GM23338 (cell line): Measurements from ENCODE around the gene FAM3D. TPM values are rescaled to one million over a fixed set of nuclear protein-coding genes. Genes with fewer than 3 reads are reported as not detected.
A peak's percentile ranks its signal among the peaks of the same experiment; 100 is the strongest.

Experiments used
- ATAC-seq: fragments of 200-7000 bp; cut with Tn5 transposase; 3 replicates; pipeline ENCODE4 v1.9.1; 2020
- DNase-seq: peaks from one replicate; pipeline ENCODE4 v3.0.0-alpha.2; 2015; ENCODE audit warnings: low spot score
- H2AFZ ChIP-seq: fragments of 200-600 bp; sonication (generic); 2 replicates; pipeline ENCODE4 v1.8.0; 2016; ENCODE audit warnings: antibody characterized with exemption, mild to moderate bottlenecking, moderate library complexity
- H3F3A ChIP-seq: fragments of 200-600 bp; sonication (generic); replicated peaks from 2 replicates; pipeline ENCODE4 v1.8.0; 2017; ENCODE audit warnings: antibody characterized with exemption, mixed run types, low read depth
- H3K27ac ChIP-seq: fragments of 200-600 bp; sonication (generic); 2 replicates; pipeline ENCODE4 v1.6.1; 2016; ENCODE audit warnings: low read depth
- H3K27me3 ChIP-seq: fragments of 200-600 bp; sonication (generic); 2 replicates; pipeline ENCODE4 v1.8.0; 2016; ENCODE audit warnings: mild to moderate bottlenecking, mixed run types, moderate library complexity; ENCODE audit not compliant: insufficient read depth
- H3K36me3 ChIP-seq: fragments of 200-600 bp; sonication (generic); 2 replicates; pipeline ENCODE4 v1.8.0; 2016; ENCODE audit warnings: mild to moderate bottlenecking; ENCODE audit not compliant: insufficient read depth
- H3K4me1 ChIP-seq: fragments of 200-600 bp; sonication (generic); 2 replicates; pipeline ENCODE4 v1.8.0; 2016; ENCODE audit warnings: mild to moderate bottlenecking, moderate library complexity; ENCODE audit not compliant: insufficient read depth
- H3K4me2 ChIP-seq: fragments of 200-600 bp; sonication (generic); 2 replicates; pipeline ENCODE4 v1.7.1; 2017; ENCODE audit warnings: mixed run types
- H3K4me3 ChIP-seq: fragments of 200-600 bp; sonication (generic); 2 replicates; pipeline ENCODE4 v1.6.1; 2016; ENCODE audit warnings: mixed run types
- H3K79me2 ChIP-seq: fragments of 200-600 bp; sonication (generic); replicated peaks from 2 replicates; pipeline ENCODE4 v1.8.0; 2017; ENCODE audit warnings: mild to moderate bottlenecking; ENCODE audit not compliant: insufficient read depth
- H3K9me2 ChIP-seq: fragments of 200-600 bp; sonication (generic); 2 replicates; pipeline ENCODE4 v1.8.0; 2017; ENCODE audit not compliant: insufficient read depth
- H4K20me1 ChIP-seq: fragments of 200-600 bp; sonication (generic); replicated peaks from 2 replicates; pipeline ENCODE4 v1.8.0; 2017; ENCODE audit warnings: mild to moderate bottlenecking; ENCODE audit not compliant: insufficient read depth
- H3K27ac Mint-ChIP-seq: 2 replicates; pipeline ENCODE4 v1.8.0; 2020; ENCODE audit warnings: inconsistent platforms, mild to moderate bottlenecking, moderate library complexity, mixed read lengths
- H3K27me3 Mint-ChIP-seq: 3 replicates; pipeline ENCODE4 v1.8.0; 2022; ENCODE audit warnings: low read depth, mild to moderate bottlenecking, moderate library complexity, mixed read lengths, inconsistent platforms; ENCODE audit not compliant: insufficient read depth, poor library complexity
- H3K36me3 Mint-ChIP-seq: 3 replicates; pipeline ENCODE4 v1.8.0; 2021; ENCODE audit warnings: low read depth, mild to moderate bottlenecking, inconsistent platforms, moderate library complexity, mixed read lengths
- H3K4me1 Mint-ChIP-seq: 3 replicates; pipeline ENCODE4 v1.8.0; 2020; ENCODE audit warnings: mild to moderate bottlenecking, inconsistent platforms, mixed read lengths
- H3K4me3 Mint-ChIP-seq: 3 replicates; pipeline ENCODE4 v1.8.0; 2021; ENCODE audit warnings: moderate library complexity, mild to moderate bottlenecking, inconsistent platforms, mixed read lengths
- H3K9me3 Mint-ChIP-seq: 3 replicates; pipeline ENCODE4 v1.8.0; 2020; ENCODE audit warnings: moderate library complexity, mild to moderate bottlenecking, inconsistent platforms, mixed read lengths
- CREB1 ChIP-seq: fragments of 250-450 bp; sonication (Bioruptor Pico); IDR thresholded peaks from 2 replicates; pipeline ENCODE4 v1.5.0; 2020; ENCODE audit warnings: low read depth, mild to moderate bottlenecking, moderate library complexity
- CTCF ChIP-seq, 2 experiments: fragments of 200-600 bp in 1 of 2; sonication (generic) in 1 of 2; conservative IDR thresholded peaks; 2 replicates each; pipeline versions ENCODE4 v1.5.1 to v1.6.1; 2016 to 2017; ENCODE audit warnings: antibody characterized with exemption in 2 of 2, low read depth in 2 of 2, mild to moderate bottlenecking in 2 of 2, moderate library complexity in 1 of 2
- ETS1 ChIP-seq: IDR thresholded peaks from 2 replicates; pipeline ENCODE4 v1.6.1; 2016; ENCODE audit warnings: antibody characterized with exemption
- EZH2 ChIP-seq: fragments of 200-600 bp; sonication (generic); IDR thresholded peaks from one replicate; pipeline ENCODE4 v1.8.0; 2017; ENCODE audit warnings: antibody characterized with exemption, mild to moderate bottlenecking, low read depth; ENCODE audit not compliant: unreplicated experiment
- JUNB ChIP-seq: IDR thresholded peaks from one replicate; pipeline ENCODE4 v1.6.1; 2016; ENCODE audit warnings: antibody characterized with exemption; ENCODE audit not compliant: unreplicated experiment
- NANOG ChIP-seq: IDR thresholded peaks from 2 replicates; pipeline ENCODE4 v1.6.1; 2016; ENCODE audit warnings: antibody characterized with exemption, borderline replicate concordance
- POLR2AphosphoS5 ChIP-seq: IDR thresholded peaks from 2 replicates; pipeline ENCODE4 v1.6.1; 2016; ENCODE audit warnings: antibody characterized with exemption, low read depth
- STAT1 ChIP-seq: IDR thresholded peaks from one replicate; pipeline ENCODE4 v1.6.1; 2016; ENCODE audit warnings: antibody characterized with exemption; ENCODE audit not compliant: unreplicated experiment
- ZNF114 ChIP-seq: fragments of 250-450 bp; sonication (Bioruptor Pico); IDR thresholded peaks from 2 replicates; pipeline ENCODE4 v1.5.0; 2020; ENCODE audit warnings: mild to moderate bottlenecking, moderate library complexity
- ZNF331 ChIP-seq: fragments of 250-450 bp; sonication (Bioruptor Pico); IDR thresholded peaks from 2 replicates; pipeline ENCODE4 v1.5.0; 2020; ENCODE audit warnings: low read depth, mild to moderate bottlenecking, moderate library complexity
- polyA plus RNA-seq: library from polyadenylated mRNA; unstranded; fragments of >200 nt; fragmentation: Nextera tagmentation; extraction: Ambion mirVana; gene quantifications from 2 replicates; pipeline ENCODE4 v1.2.1, GENCODE V29; 2016
- total RNA-seq: library from RNA; depleted of rRNA; stranded (reverse); fragments of >200 nt; shearing (Covaris generic); gene quantifications from 2 replicates; pipeline ENCODE4 v1.2.3, GENCODE V29; 2014
- TF ChIP-seq, protein P1 (sequence below): fragments of 250-450 bp; sonication (Bioruptor Pico); IDR thresholded peaks from 2 replicates; pipeline ENCODE4 v1.5.0; 2020; ENCODE audit warnings: mild to moderate bottlenecking, moderate library complexity

FAM3D gene
- total and polyA plus RNA-seq, 2 experiments from 2014 or later, result 0.26 TPM; not detected in 1

- no peak overlapping the region for H2AFZ ChIP-seq
- no peaks in the 10 kb centered on the region for H3K79me2 ChIP-seq
- no peaks in the 10 kb centered on the region for H3K4me1 ChIP-seq
- Mint-ChIP-seq H3K27me3 (peaks cover 68% of the 10 kb centered on the region), H3K9me3 (no peaks in the 10 kb centered on the region; the same call in 2 of the 3 replicates), H3K36me3 (no peaks in the 10 kb centered on the region), H3K27ac (no peak overlapping the region), H3K4me3 (no peak overlapping the region), H3K4me1 (peaks cover 12% of the 10 kb centered on the region; the same call in 2 of the 3 replicates)
- H3K4me2 ChIP-seq, result no peak overlapping the region
- H3K9me2 ChIP-seq, result no peaks in the 10 kb centered on the region
- no peak overlapping the region for H3K4me3 ChIP-seq
- DNase-seq (peak; percentile 30), ATAC-seq (peak; percentile 51)
- no peaks in the 10 kb centered on the region for H3F3A ChIP-seq
- no peaks in the 10 kb centered on the region for H4K20me1 ChIP-seq
- H3K27ac ChIP-seq, result no peak overlapping the region
- H3K36me3 ChIP-seq, result no peaks in the 10 kb centered on the region
- no peak for TF ChIP-seq STAT1
- TF ChIP-seq JUNB, result no peak
- TF ChIP-seq CREB1 (CRISPR knock-in tag), result no peak
- TF ChIP-seq ZNF114 (CRISPR knock-in tag), result no peak
- no peak for TF ChIP-seq NANOG
- TF ChIP-seq ETS1, result no peak
- TF ChIP-seq CTCF (conservative IDR thresholded peaks at IDR 0.05; ENCODE audit: low read depth in 2 of 2), result no peak
- no peak for TF ChIP-seq ZNF331 (CRISPR knock-in tag)
- no peak for TF ChIP-seq EZH2
- no peak for TF ChIP-seq POLR2AphosphoS5
- TF ChIP-seq, protein P1, sequence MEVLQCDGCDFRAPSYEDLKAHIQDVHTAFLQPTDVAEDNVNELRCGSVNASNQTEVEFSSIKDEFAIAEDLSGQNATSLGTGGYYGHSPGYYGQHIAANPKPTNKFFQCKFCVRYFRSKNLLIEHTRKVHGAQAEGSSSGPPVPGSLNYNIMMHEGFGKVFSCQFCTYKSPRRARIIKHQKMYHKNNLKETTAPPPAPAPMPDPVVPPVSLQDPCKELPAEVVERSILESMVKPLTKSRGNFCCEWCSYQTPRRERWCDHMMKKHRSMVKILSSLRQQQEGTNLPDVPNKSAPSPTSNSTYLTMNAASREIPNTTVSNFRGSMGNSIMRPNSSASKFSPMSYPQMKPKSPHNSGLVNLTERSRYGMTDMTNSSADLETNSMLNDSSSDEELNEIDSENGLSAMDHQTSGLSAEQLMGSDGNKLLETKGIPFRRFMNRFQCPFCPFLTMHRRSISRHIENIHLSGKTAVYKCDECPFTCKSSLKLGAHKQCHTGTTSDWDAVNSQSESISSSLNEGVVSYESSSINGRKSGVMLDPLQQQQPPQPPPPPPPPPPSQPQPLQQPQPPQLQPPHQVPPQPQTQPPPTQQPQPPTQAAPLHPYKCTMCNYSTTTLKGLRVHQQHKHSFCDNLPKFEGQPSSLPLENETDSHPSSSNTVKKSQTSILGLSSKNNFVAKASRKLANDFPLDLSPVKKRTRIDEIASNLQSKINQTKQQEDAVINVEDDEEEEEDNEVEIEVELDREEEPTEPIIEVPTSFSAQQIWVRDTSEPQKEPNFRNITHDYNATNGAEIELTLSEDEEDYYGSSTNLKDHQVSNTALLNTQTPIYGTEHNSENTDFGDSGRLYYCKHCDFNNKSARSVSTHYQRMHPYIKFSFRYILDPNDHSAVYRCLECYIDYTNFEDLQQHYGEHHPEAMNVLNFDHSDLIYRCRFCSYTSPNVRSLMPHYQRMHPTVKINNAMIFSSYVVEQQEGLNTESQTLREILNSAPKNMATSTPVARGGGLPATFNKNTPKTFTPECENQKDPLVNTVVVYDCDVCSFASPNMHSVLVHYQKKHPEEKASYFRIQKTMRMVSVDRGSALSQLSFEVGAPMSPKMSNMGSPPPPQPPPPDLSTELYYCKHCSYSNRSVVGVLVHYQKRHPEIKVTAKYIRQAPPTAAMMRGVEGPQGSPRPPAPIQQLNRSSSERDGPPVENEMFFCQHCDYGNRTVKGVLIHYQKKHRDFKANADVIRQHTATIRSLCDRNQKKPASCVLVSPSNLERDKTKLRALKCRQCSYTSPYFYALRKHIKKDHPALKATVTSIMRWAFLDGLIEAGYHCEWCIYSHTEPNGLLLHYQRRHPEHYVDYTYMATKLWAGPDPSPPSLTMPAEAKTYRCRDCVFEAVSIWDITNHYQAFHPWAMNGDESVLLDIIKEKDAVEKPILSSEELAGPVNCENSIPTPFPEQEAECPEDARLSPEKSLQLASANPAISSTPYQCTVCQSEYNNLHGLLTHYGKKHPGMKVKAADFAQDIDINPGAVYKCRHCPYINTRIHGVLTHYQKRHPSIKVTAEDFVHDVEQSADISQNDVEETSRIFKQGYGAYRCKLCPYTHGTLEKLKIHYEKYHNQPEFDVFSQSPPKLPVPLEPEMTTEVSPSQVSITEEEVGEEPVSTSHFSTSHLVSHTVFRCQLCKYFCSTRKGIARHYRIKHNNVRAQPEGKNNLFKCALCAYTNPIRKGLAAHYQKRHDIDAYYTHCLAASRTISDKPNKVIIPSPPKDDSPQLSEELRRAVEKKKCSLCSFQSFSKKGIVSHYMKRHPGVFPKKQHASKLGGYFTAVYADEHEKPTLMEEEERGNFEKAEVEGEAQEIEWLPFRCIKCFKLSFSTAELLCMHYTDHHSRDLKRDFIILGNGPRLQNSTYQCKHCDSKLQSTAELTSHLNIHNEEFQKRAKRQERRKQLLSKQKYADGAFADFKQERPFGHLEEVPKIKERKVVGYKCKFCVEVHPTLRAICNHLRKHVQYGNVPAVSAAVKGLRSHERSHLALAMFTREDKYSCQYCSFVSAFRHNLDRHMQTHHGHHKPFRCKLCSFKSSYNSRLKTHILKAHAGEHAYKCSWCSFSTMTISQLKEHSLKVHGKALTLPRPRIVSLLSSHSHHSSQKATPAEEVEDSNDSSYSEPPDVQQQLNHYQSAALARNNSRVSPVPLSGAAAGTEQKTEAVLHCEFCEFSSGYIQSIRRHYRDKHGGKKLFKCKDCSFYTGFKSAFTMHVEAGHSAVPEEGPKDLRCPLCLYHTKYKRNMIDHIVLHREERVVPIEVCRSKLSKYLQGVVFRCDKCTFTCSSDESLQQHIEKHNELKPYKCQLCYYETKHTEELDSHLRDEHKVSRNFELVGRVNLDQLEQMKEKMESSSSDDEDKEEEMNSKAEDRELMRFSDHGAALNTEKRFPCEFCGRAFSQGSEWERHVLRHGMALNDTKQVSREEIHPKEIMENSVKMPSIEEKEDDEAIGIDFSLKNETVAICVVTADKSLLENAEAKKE (CRISPR knock-in tag), result no peak
- H3K27me3 ChIP-seq, result peaks cover 35% of the 10 kb centered on the region
Observed at GRCh38 chr3:58637509-58637908, 29.1 kb downstream of the FAM3D start.
